GM19372 (cell line): Measurements from ENCODE around the gene PCDHB11.
"Not testable (repeated sequence)": the region's sequence is repeated elsewhere in the genome, so short reads cannot be mapped to it uniquely, and the experiment has no call there.

Experiments
- ATAC-seq: cut with Tn5 transposase; IDR thresholded peaks from one replicate; pipeline ENCODE4 v1.9.1; 2021; ENCODE audit warnings: mild to moderate bottlenecking, low read depth, moderate library complexity; ENCODE audit not compliant: unreplicated experiment

Gene PCDHB11

GRCh38 chr5:141184117-141184855 lies 15.1 kb upstream of the PCDHB11 start:
- not testable (repeated sequence) for ATAC-seq

- ATAC-seq: no peak
Measured at GRCh38 chr5:141186897-141187512, 12.4 kb upstream of the PCDHB11 start, which contains the start of gene PCDHB9. Gene PCDHB9 (plus strand): TSS chr5:141187161. CDS start chr5:141187319, 158 bp downstream.

- not testable (repeated sequence) for ATAC-seq
Measured at GRCh38 chr5:141188682-141189081, 10.7 kb upstream of the PCDHB11 start.

- ATAC-seq: not testable (repeated sequence)
Measured at GRCh38 chr5:141189131-141189530, 10.3 kb upstream of the PCDHB11 start.

GRCh38 chr5:141192110-141192725 lies 7.2 kb upstream of the PCDHB11 start, which contains the start of gene PCDHB10:
Gene PCDHB10 (plus strand): TSS chr5:141192353. CDS start chr5:141192553, 200 bp downstream.
- no peak for ATAC-seq

DNA sequence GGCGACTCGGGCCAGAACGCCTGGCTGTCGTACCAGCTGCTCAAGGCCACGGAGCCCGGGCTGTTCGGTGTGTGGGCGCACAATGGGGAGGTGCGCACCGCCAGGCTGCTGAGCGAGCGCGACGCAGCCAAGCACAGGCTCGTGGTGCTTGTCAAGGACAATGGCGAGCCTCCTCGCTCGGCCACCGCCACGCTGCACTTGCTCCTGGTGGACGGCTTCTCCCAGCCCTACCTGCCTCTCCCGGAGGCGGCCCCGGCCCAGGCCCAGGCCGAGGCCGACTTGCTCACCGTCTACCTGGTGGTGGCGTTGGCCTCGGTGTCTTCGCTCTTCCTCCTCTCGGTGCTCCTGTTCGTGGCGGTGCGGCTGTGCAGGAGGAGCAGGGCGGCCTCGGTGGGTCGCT lies 5.1 kb upstream of the PCDHB11 start:
- ATAC-seq: not testable (repeated sequence)

DNA sequence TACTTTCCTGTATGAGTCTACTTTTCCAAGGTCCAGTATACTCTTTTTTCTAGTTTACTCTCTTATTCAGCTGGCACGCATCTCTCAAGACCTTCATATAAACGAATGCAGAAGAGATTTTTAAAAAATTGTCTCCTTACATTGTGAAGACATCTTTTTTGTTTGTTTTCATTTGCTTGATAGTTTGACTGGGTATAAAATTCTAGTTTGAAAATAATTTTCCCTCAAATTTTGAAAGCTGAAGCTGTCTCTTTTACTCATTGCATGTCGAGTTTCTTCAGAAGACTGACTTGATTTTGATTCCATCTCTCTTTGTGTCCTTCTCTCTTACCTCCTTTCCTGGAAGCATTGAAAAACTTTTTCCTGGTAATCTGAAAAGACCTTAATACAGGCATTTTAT lies 3.1 kb upstream of the PCDHB11 start:
- ATAC-seq: no peak

- not testable (repeated sequence) for ATAC-seq
Measured at GRCh38 chr5:141201126-141201525, 1.7 kb downstream of the PCDHB11 start.

GRCh38 chr5:141201646-141202045 lies 2.2 kb downstream of the PCDHB11 start:
- ATAC-seq: not testable (repeated sequence)

DNA sequence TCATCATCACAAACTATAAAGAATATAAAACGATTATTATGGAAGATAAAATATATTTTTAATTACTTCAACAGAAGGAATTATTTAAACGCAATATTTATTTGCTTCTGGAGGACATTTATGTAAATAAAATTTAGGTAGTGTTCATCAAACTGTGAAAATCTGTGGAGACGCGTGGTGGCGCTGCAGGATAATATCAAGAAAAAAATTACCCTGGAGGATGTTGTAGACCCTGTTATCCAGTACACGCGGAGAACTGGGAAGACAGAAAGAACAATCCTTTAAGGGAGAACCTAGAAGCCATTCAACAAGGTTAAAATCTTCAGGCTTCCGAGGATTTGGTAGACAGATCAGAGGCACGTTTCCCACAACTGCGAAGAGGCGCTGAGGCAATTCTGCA lies 9.1 kb downstream of the PCDHB11 start, which contains the start of gene PCDHB12:
PCDHB12 (plus strand) TSS at position 242 of the 400 bp plus-strand sequence. CDS start 189 bp downstream, outside the sequence.
- ATAC-seq: no peak

DNA sequence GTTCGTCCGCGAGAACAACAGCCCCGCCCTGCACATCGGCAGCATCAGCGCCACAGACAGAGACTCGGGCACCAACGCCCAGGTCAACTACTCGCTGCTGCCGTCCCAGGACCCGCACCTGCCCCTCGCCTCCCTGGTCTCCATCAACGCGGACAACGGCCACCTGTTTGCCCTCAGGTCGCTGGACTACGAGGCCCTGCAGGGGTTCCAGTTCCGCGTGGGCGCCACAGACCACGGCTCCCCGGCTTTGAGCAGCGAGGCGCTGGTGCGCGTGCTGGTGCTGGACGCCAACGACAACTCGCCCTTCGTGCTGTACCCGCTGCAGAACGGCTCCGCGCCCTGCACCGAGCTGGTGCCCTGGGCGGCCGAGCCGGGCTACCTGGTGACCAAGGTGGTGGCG lies 10.9 kb downstream of the PCDHB11 start:
- ATAC-seq: not testable (repeated sequence)

- ATAC-seq: not testable (repeated sequence)
Measured at GRCh38 chr5:141210849-141211248, 11.4 kb downstream of the PCDHB11 start.

DNA sequence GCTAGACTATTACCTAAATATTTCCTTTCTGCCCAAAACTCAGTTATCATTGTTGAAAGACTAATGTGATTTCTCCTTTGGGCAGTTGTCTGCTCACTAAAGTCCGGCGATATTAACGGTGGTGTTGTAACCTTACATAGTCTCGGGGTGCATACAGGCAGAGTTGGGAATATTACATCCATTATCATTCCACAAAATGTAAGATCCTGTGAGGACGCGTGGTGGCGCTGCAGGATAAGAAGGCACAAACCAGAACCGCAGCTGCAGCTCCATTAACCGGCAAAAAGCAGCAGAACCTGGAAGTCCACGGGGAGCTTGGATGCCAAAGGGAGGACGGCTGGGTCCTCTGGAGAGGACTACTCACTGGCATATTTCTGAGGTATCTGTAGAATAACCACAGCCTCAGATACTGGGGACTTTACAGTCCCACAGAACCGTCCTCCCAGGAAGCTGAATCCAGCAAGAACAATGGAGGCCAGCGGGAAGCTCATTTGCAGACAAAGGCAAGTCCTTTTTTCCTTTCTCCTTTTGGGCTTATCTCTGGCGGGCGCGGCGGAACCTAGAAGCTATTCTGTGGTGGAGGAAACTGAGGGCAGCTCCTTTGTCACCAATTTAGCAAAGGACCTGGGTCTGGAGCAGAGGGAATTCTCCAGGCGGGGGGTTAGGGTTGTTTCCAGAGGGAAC lies 14.4 kb downstream of the PCDHB11 start, which contains the start of gene PCDHB13:
PCDHB13 (plus strand) TSS at position 264 of the 684 bp plus-strand sequence; CDS start at position 469, 205 bp downstream.
- ATAC-seq: not testable (repeated sequence)

GRCh38 chr5:141214583-141214982 lies 15.2 kb downstream of the PCDHB11 start:
- ATAC-seq: not testable (repeated sequence)

DNA sequence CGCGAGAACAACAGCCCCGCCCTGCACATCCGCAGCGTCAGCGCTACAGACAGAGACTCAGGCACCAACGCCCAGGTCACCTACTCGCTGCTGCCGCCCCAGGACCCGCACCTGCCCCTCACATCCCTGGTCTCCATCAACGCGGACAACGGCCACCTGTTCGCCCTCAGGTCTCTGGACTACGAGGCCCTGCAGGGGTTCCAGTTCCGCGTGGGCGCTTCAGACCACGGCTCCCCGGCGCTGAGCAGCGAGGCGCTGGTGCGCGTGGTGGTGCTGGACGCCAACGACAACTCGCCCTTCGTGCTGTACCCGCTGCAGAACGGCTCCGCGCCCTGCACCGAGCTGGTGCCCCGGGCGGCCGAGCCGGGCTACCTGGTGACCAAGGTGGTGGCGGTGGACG lies 16.1 kb downstream of the PCDHB11 start:
- not testable (repeated sequence) for ATAC-seq

GRCh38 chr5:141216035-141216434 lies 16.6 kb downstream of the PCDHB11 start:
- not testable (repeated sequence) for ATAC-seq

DNA sequence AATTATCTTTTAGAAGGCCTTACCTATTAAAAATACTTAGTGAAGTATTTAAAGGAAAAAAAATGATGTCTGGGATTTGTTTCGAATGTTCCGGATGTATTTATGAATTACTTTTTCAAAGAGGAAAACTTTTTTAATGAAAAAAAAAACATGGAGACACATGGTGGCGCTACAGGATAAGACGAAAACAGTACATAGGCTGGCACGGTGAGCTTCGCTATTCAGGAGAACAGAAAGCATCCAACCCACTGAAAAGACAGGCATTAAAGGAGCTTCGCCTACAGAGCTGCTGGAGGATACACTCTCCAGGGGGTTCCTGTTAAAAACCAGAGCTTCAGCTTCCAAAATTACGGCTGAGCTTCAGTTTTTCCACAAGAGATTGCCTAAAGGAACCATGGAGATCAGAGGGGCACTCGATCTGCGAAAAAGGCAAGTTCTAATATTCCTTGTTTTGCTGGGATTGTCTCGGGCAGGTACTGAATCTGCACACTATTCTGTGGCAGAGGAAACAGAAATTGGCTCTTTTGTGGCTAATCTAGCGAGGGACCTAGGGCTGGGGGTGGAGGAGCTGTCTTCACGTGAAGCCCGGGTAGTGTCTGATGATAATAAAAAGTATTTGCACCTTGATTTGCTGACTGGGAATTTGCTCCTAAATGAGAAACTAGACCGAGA lies 23.8 kb downstream of the PCDHB11 start, which contains the start of gene PCDHB14:
PCDHB14 (plus strand) TSS at position 232 of the 672 bp plus-strand sequence; CDS start at position 395, 163 bp downstream.
- ATAC-seq: no peak

DNA sequence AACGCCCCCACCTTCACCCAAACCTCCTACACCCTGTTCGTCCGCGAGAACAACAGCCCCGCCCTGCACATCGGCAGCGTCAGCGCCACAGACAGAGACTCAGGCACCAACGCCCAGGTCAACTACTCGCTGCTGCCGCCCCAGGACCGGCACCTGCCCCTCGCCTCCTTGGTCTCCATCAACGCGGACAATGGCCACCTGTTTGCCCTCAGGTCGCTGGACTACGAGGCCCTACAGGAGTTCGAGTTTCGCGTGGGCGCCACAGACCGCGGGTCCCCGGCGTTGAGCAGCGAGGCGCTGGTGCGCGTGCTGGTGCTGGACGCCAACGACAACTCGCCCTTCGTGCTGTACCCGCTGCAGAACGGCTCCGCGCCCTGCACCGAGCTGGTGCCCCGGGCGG lies 25.4 kb downstream of the PCDHB11 start:
- not testable (repeated sequence) for ATAC-seq

DNA sequence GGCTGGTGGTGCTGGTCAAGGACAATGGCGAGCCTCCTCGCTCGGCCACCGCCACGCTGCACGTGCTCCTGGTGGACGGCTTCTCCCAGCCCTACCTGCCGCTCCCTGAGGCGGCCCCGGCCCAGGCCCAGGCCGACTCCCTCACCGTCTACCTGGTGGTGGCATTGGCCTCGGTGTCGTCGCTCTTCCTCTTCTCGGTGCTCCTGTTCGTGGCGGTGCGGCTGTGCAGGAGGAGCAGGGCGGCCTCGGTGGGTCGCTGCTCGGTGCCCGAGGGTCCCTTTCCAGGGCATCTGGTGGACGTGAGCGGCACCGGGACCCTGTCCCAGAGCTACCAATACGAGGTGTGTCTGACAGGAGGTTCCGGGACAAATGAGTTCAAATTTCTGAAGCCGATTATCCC lies 26.0 kb downstream of the PCDHB11 start:
- ATAC-seq: not testable (repeated sequence)
